HG02759 (cell line): ENCODE measurements around the gene LRRC56.
"Not testable (repeated sequence)": the region's sequence is repeated elsewhere in the genome, so short reads cannot be mapped to it uniquely, and the experiment has no call there.

Experiments used
- ATAC-seq: cut with Tn5 transposase; IDR thresholded peaks from one replicate; pipeline ENCODE4 v1.9.1; 2021; ENCODE audit warnings: mild to moderate bottlenecking, moderate library complexity; ENCODE audit not compliant: unreplicated experiment

The LRRC56 gene

GRCh38 chr11:571802-572185 is 34.5 kb downstream of the LRRC56 start:
- no peak for ATAC-seq

DNA sequence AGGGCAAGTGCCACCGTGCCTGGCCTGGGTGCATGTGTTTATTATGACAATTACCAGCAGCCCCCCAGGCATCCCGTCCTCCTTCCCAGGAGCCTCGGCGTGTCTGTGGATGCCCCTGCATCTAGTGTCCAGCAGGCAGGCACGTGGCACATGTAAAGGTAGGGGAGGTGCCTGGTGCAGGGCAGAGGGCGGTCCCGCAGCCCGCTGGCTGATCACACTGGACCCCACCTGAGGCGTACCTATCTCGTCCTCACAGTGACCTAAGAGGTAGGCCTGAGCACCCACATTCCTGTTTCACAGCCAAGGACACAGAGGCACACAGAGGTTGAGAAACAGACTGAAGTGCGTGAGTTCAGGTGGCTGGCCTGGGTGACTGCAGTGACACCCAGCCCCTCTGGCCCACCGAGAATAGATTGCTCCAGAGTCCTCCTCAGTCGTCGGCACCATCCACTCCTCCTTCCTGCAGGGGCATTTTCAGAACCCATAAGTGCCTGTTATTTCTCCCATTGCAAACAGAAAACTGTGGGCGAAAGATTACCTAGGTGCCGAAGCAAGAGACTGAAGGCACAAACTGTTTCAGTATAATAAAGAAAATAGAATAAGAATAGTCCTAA is 35.9 kb downstream of the LRRC56 start:
- ATAC-seq = no peak

GRCh38 chr11:574031-574570 is 36.8 kb downstream of the LRRC56 start:
- not testable (repeated sequence) for ATAC-seq

GRCh38 chr11:574632-575312 is 37.4 kb downstream of the LRRC56 start:
- ATAC-seq = no peak

GRCh38 chr11:575313-575995 is 38.1 kb downstream of the LRRC56 start:
- peak; percentile 51 for ATAC-seq

- ATAC-seq = peak; percentile 84
Observed at GRCh38 chr11:575996-576768, 38.9 kb downstream of the LRRC56 start, which contains the start of gene PHRF1. Gene PHRF1 (plus strand): TSS chr11:576470. CDS start chr11:581513, 5,043 bp downstream.

- ATAC-seq = no peak
Observed at GRCh38 chr11:576811-577610, 39.7 kb downstream of the LRRC56 start.

- no peak for ATAC-seq
Observed at GRCh38 chr11:577611-577894, 40.2 kb downstream of the LRRC56 start.

DNA sequence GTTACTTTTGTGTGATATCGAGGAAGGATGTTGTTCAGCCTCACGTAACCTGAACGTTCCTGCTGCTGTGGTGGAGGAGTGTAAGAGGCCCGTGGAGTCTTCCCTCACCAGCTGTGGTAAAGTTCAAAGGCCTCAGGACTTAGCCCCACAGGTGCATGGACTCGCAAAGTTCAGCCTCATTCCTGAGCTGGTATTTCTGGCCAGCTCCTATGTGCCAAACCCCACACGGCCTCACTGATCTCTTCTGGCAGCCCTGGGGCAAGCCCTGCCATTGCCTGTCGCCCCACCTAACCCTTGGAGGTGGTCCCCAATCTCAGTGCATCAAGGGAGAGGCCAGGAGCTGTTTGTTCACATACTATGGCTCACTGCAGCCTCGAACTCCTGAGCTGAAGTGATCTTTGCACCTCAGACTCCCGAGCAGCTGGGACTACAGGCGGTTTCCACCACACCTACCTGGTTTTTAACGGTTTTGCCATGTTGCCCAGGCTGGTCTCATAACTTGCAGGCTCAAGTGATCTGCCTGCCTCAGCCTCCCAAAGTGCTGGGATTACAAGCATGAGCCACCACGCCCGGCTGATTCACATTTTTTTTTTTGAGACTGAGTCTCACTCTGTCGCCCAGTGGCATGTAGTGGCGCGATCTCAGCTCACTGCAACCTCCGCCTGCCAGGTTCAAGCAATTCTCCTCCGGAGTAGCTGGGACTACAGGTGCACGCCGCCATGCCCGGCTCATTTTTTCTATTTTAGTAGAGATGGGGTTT is 41.1 kb downstream of the LRRC56 start:
- no peak for ATAC-seq

DNA sequence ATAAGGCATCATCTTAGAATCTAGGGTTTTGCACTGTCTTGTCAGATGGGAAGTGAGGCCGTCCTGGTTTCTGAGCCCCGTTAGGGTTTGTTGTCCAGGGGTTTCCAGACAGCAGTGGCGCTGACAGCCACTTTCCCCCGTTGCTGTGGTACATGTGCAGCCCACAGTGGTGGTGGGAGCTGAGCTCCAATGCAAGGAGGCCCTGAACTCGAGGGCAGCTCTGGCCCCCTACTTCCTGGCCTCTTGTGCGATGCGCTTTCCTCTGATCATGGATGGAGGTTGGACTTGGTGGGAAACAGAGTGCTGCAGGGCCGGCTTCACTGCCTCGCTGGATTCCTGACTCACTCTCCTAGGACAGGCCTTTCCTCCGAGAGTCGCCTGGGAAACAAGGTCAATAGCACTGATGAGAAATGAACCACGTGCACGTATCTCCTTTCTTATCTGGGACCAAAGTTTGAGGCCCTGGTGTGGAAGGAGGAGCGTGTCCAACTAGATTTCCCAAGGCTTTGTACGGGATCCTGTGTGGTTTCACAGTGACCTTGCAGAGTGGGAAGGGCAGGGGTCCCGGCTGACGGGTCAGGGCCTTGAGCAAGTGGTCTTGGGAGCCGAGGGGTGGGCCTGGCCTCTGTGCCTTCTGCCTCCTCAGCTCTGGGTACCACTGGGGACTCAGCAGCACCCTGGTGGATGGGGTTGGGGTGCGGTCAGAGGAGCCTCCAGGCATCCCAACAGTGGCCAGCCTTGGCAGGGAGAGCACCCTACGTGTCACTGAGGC is 42.7 kb downstream of the LRRC56 start:
- no peak for ATAC-seq

- no peak for ATAC-seq
Observed at GRCh38 chr11:581342-581741, 44.0 kb downstream of the LRRC56 start.

DNA sequence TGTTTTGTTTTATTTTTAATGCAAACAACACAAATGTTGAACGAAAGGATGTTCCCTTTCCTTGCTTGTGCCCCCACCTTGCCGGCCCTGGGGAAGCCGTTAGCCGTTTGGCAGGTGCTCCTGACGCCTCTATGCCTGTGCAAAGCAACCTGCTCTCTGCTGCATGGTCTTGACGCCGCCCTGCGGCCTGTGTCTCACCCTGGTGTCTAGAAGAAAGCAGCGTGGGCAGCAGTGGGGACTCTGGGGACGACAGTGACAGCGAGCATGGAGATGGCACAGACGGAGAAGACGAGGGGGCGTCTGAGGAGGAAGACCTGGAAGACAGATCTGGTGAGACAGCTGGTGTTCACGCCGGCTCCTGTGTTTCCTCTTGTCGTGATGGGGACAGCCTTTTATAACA is 44.4 kb downstream of the LRRC56 start:
- ATAC-seq = no peak

- no peak for ATAC-seq
Observed at GRCh38 chr11:584287-584686, 47.0 kb downstream of the LRRC56 start.

- ATAC-seq = no peak
Observed at GRCh38 chr11:586376-587316, 49.3 kb downstream of the LRRC56 start.

DNA sequence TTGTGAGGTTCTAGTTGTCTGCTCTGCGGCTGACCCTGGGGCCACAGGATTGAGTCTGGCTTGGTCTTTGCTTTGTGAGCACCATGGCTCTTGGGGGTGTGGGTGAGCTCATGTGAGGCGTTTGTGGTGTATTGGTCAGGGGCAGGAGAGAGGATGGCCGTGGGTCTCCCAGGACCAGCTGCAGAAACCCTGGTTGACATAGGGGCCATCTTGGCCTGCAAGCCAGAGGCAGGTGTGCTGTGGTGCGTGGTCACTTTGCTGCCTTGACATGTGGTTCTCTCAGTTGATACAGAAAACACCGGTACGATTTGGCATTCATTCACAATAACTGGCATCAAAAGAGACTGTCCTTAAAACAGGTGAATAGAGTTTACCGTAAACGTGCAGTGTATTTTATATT is 50.2 kb downstream of the LRRC56 start:
- ATAC-seq = no peak

DNA sequence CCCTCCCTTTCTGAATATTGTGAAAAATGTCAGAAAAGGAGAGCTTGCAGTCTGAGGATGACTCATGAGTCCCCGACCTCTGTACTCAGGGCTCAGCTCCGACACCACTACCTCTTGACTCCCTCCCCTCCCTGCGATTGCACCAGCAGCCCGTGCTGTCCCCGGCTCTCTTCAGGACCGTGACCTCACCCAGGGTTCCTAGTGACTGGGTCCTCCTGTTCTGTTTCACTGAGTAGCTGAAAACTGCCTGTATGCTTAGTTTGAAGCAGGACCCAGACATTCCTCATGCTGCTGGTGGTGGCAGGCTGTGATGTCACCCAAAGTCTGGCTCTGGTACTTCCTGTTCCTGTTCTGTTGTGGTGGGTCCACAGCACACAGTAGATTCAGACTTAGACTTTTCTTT is 50.7 kb downstream of the LRRC56 start:
- ATAC-seq = no peak

GRCh38 chr11:589798-590197 is 52.5 kb downstream of the LRRC56 start:
- ATAC-seq = no peak

GRCh38 chr11:590997-591396 is 53.7 kb downstream of the LRRC56 start:
- ATAC-seq = no peak
